Adrenal gland (tissue), 12 donors: Measurements from ENCODE around the gene MUC22. TPM values are rescaled to one million over a fixed set of nuclear protein-coding genes. Genes with fewer than 3 reads are reported as not detected.
"Not testable (repeated sequence)": the region's sequence is repeated elsewhere in the genome, so short reads cannot be mapped to it uniquely, and the experiment has no call there.

ENCODE experiments used
- DNase-seq, 7 donors: peaks; one replicate each; pipeline ENCODE4 v3.0.0-alpha.2; 2019 to 2020
- H3K27ac ChIP-seq, 5 donors: fragments of 200-600 bp; sonication (generic) in 4 of 5; 1 replicate in 3 of 5; 2 replicates in 2 of 5; pipeline versions ENCODE4 v1.5.1 to v1.8.0; 2016 to 2020; ENCODE audit warnings: mild to moderate bottlenecking in 1 of 5
- H3K27me3 ChIP-seq: fragments of 200-600 bp; 2 replicates; pipeline ENCODE4 v1.8.0; 2021
- H3K36me3 ChIP-seq, 2 donors: fragments of 200-600 bp; replicated peaks in 1 of 2; 1 replicate in 1 of 2; 2 replicates in 1 of 2; pipeline versions ENCODE4 v1.5.1 to v1.8.0; 2018 to 2022
- H3K4me1 ChIP-seq, 2 donors: fragments of 200-600 bp; replicated peaks in 1 of 2; 1 replicate in 1 of 2; 2 replicates in 1 of 2; pipeline versions ENCODE4 v1.5.1 to v1.8.0; 2018 to 2021
- H3K4me3 ChIP-seq, 4 donors: fragments of 200-600 bp; sonication (generic) in 3 of 4; one replicate each; pipeline ENCODE4 v1.5.1; 2016 to 2018
- H3K9me3 ChIP-seq, 3 donors: fragments of 200-600 bp; sonication (generic) in 1 of 3; replicated peaks in 1 of 3; 1 replicate in 2 of 3; 2 replicates in 1 of 3; pipeline versions ENCODE4 v1.5.1 to v1.8.0; 2016 to 2021
- POLR2A ChIP-seq, 2 donors: fragments of 450-650 bp; IDR thresholded peaks; one replicate each; pipeline ENCODE4 v1.6.1; 2017; ENCODE audit warnings: antibody characterized with exemption in 2 of 2, mild to moderate bottlenecking in 2 of 2, moderate library complexity in 1 of 2
- WGBS, 4 donors: extraction: QIAGEN DNeasy Blood & Tissue Kit in 2 of 4; methylation state at CpG; one replicate each; pipeline versions ENCODE4 v1.1.5 to v1.1.7; 2013 to 2017; 5-methylcytosine and 5-hydroxymethylcytosine counted together
- intact Hi-C, 2 donors: fragments of 100-400 bp; cut with DNase I; formaldehyde crosslinking; loops; one replicate each; pipeline versions ENCODE4 v1.14.1 to v1.15.0; 2022 to 2023
- polyA plus RNA-seq, 3 donors: library from polyadenylated mRNA; stranded (reverse); fragments of 200-250 nt in 2 of 3; fragments of 350-450 nt in 1 of 3; fragmentation: Illumina TruSeq in 1 of 3; extraction: RNeasy Lipid Tissue Mini Kit (QIAGEN cat#74804) in 1 of 3; gene quantifications; one replicate each; pipeline ENCODE4 v1.2.3, GENCODE V29; 2013 to 2014
- total RNA-seq, 9 donors: library from RNA; depleted of rRNA in 4 of 9; stranded (reverse); fragments of >200 nt in 4 of 9; fragments of 120-200 nt in 1 of 9; fragmentation: NEBNext Ultra II Directional in 1 of 9; extraction: Animal tissue kit (Norgen Biotek cat#: 25700) in 1 of 9; gene quantifications; one replicate each; pipeline versions ENCODE4 v1.1.0 to v1.2.4, GENCODE V29; 2013 to 2023
- TF ChIP-seq, protein P1 (sequence below), 6 experiments: fragments of 450-650 bp in 4 of 6; fragments of 200-600 bp in 2 of 6; sonication (generic) in 1 of 6; IDR thresholded peaks; 1 replicate in 5 of 6; 2 replicates in 1 of 6; pipeline versions ENCODE4 v1.5.1 to v1.8.0; 2016 to 2021; ENCODE audit warnings: antibody characterized with exemption in 6 of 6, mild to moderate bottlenecking in 2 of 6, moderate library complexity in 1 of 6
- donor health status: healthy with polysubstance abuse.
- donor health status: Bipolar disorder and iron deficiency.
- donor health status: DM: yes; HTN: yes; CAD: no.
- donor health status: DM: no; HTN: no; CAD: no.
- donor health status: DM: no; HTN: no; CAD: no.
- donor health status: DM: yes; HTN: yes; CAD: no.

MUC22 gene
- total and polyA plus RNA-seq, 12 donors: not detected

DNA sequence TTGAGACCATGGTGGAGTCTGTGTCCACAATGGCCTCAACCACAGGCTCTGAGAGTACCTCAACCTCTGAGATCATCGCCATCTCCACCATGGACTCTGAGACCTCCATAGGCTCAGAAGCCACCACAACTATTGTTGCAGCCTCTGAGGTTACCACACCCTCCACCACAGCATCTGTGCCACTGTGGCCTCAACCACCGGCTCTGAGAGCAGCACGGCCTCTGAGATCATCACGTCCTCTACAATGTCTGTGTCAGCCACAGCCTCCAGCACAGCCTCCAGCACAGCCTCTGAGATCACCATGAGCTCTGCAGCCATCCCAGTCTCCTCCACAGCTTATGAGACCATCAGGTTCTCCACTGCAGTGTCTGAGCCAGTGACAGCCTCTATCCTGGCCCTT, 46.2 kb upstream of the MUC22 start:
- DNase-seq: no peak
- TF ChIP-seq, protein P1, sequence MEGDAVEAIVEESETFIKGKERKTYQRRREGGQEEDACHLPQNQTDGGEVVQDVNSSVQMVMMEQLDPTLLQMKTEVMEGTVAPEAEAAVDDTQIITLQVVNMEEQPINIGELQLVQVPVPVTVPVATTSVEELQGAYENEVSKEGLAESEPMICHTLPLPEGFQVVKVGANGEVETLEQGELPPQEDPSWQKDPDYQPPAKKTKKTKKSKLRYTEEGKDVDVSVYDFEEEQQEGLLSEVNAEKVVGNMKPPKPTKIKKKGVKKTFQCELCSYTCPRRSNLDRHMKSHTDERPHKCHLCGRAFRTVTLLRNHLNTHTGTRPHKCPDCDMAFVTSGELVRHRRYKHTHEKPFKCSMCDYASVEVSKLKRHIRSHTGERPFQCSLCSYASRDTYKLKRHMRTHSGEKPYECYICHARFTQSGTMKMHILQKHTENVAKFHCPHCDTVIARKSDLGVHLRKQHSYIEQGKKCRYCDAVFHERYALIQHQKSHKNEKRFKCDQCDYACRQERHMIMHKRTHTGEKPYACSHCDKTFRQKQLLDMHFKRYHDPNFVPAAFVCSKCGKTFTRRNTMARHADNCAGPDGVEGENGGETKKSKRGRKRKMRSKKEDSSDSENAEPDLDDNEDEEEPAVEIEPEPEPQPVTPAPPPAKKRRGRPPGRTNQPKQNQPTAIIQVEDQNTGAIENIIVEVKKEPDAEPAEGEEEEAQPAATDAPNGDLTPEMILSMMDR (IDR thresholded peaks at IDR 0.05): no peak
- no peak for TF ChIP-seq POLR2A (IDR thresholded peaks at IDR 0.05)
- no peaks in the 10 kb centered on the region for H3K27me3 ChIP-seq
- H3K36me3 ChIP-seq: no peaks in the 10 kb centered on the region
- H3K9me3 ChIP-seq: no peaks in the 10 kb centered on the region
- 73 to 85% (median 80%) methylated on average over 4 of the region's 4 CpGs for WGBS, 4 donors
- intact Hi-C loops: no loop called here
- no peaks in the 10 kb centered on the region for H3K4me1 ChIP-seq
- no peak overlapping the region for H3K27ac ChIP-seq
- no peak overlapping the region for H3K4me3 ChIP-seq

DNA sequence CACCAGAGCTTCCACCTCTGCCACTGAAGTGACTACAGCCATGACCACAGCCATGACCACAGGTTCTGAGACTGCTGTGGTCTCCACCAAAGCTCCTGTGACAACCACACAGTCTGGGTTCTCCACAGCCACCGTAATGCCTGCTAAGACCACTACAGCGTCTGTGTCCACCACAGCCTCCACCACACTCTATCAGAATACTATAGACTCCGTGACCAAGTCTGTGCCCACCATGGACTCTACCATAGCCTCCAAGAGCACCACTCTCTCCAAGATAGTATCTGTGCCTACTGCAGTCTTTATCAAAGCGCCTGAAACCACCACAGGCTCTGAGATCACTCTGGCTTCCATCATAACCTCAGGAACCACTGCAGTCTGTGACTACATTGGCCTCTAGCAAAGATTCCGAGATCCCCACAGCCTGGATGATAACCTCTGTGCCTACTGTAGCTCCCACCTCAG, 45.1 kb upstream of the MUC22 start:
- H3K27me3 ChIP-seq: no peaks in the 10 kb centered on the region
- intact Hi-C loops: no loop called here
- H3K36me3 ChIP-seq: no peaks in the 10 kb centered on the region
- no peak overlapping the region for H3K4me3 ChIP-seq
- no peaks in the 10 kb centered on the region for H3K4me1 ChIP-seq
- 83 to 86% (median 85%) methylated on average over 4 to 5 of the region's 5 CpGs for WGBS, 4 donors
- DNase-seq: no peak
- no peaks in the 10 kb centered on the region for H3K9me3 ChIP-seq
- H3K27ac ChIP-seq: no peak overlapping the region
- TF ChIP-seq, protein P1 (IDR thresholded peaks at IDR 0.05): no peak
- TF ChIP-seq POLR2A (IDR thresholded peaks at IDR 0.05): no peak

GRCh38 chr6:30966154-30966553, 44.1 kb upstream of the MUC22 start:
- no peak overlapping the region for H3K4me3 ChIP-seq
- DNase-seq: no peak
- no peaks in the 10 kb centered on the region for H3K36me3 ChIP-seq
- intact Hi-C loops: no loop called here
- WGBS, 4 donors: 74 to 82% (median 76%) methylated on average over 3 of the region's 3 CpGs
- TF ChIP-seq, protein P1 (IDR thresholded peaks at IDR 0.05): no peak
- no peak for TF ChIP-seq POLR2A (IDR thresholded peaks at IDR 0.05)
- H3K4me1 ChIP-seq: no peaks in the 10 kb centered on the region
- H3K27me3 ChIP-seq: no peaks in the 10 kb centered on the region
- H3K9me3 ChIP-seq: no peaks in the 10 kb centered on the region
- H3K27ac ChIP-seq: no peak overlapping the region

DNA sequence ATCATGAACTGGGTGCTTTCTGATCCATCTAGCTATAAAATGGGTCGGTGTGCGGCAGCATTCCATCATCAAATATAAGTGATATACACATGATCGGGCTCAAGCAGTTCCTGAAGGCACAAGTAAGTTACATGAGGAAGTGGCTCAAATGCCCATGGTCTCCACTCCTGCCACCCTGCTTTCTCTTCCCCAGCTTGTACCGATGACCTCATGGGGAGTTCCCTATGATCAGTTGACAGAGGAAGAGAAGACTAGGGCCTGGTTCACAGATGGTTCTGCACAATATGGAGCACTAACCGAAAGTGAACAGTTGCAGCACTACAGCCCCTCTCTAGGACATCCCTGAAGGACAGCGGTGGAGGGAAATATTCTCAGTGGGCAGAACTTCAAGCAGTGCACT, 41.1 kb upstream of the MUC22 start:
- H3K27me3 ChIP-seq, H3K27ac ChIP-seq, H3K9me3 ChIP-seq, H3K36me3 ChIP-seq, H3K4me3 ChIP-seq, intact Hi-C loops, H3K4me1 ChIP-seq: not testable (repeated sequence)
- peak in 2 of 7 donors; percentile 17 to 24 for DNase-seq
- 78 to 90% (median 85%) methylated on average over 6 of the region's 6 CpGs for WGBS, 4 donors

DNA sequence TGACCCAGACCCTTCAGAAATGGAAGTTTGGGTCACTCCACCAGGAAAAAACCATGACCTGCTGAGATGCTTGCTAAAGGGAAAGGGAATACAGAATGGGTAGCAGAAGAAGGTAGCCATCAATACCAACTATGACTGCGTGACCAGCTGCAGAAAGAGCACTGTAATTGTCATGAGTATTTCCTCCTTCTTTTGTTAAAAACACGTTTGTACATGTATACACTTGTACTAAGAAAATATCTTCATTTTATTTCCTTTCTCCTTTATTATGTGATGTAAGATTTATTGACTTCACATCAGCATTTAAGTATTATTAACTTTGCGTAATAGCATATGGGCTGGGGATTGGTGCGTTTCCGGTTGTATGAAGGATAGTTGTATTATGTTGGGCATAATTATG, 39.3 kb upstream of the MUC22 start:
- no peak for TF ChIP-seq POLR2A (IDR thresholded peaks at IDR 0.05)
- TF ChIP-seq, protein P1 (IDR thresholded peaks at IDR 0.05): no peak
- no peaks in the 10 kb centered on the region for H3K4me1 ChIP-seq
- no peak overlapping the region for H3K27ac ChIP-seq
- H3K9me3 ChIP-seq: no peaks in the 10 kb centered on the region
- H3K27me3 ChIP-seq: no peaks in the 10 kb centered on the region
- H3K36me3 ChIP-seq: no peaks in the 10 kb centered on the region
- intact Hi-C loops: no loop called here
- 82 to 87% (median 85%) methylated on average over 5 of the region's 5 CpGs for WGBS, 4 donors
- H3K4me3 ChIP-seq: no peak overlapping the region
- DNase-seq: no peak
